ENCODE results near the gene PAX9. TPM values are rescaled to one million over a fixed set of nuclear protein-coding genes. Genes with fewer than 3 reads are reported as not detected.

PAX9 gene
- total and polyA plus RNA-seq, 9 of the 15 experiments (the other 6 are each of a cell fraction or from before 2014, with no cell fraction given) = 0.87 to 2.4 (median 1.3) TPM

GRCh38 chr14:36666416-36667206 lies 5.0 kb downstream of the PAX9 start:
- H3K4me2 ChIP-seq (ENCODE audit: insufficient read depth, low read length) = no peak overlapping the region
- no peaks in the 10 kb centered on the region for H3K27me3 ChIP-seq (ENCODE audit: control insufficient read depth in 2 of 2, insufficient read depth in 2 of 2, low read length in 2 of 2)
- no peaks in the 10 kb centered on the region for H3K9me1 ChIP-seq (ENCODE audit: control insufficient read depth, insufficient read depth, low read length)
- in situ Hi-C loops (cut with MboI) (no loop called here), intact Hi-C loops (cut with micrococcal nuclease) (loop anchor here (10.0 kb wide), 1 partner anchor 98 kb away; no protein-coding TSS in a partner anchor)
- peaks cover 0 to 15% of the 10 kb centered on the region in 2 experiments; a peak in 2 of 5 replicates for H3K4me1 ChIP-seq (replicated peaks in 1 of 2; ENCODE audit: control insufficient read depth in 2 of 2, insufficient read depth in 2 of 2, low read length in 2 of 2)
- BruUV-seq (replicated peaks) = no TSS peak
- peaks cover 6% of the 10 kb centered on the region; the same call in 2 of the 3 replicates for H3K79me2 ChIP-seq (ENCODE audit: control insufficient read depth, insufficient read depth, low read length)
- no peak for DNase-seq (ENCODE audit: extremely low read depth in 1 of 4, low spot score in 3 of 4)
- ChIA-PET CTCF (ENCODE audit: low intra/inter-chr PET ratio) (no interaction called here), POLR2A (interaction anchor here (1.5 kb wide), 1 partner anchor 9 kb away, joined by 4 read pairs; no protein-coding TSS in a partner anchor)
- no peak overlapping the region for H3K27ac ChIP-seq (ENCODE audit: extremely low read depth, low read depth, low read length)
- TF ChIP-seq CUX1 (CRISPR knock-in tag; IDR thresholded peaks at IDR 0.05) (no peak), ZNF175 (CRISPR knock-in tag; IDR thresholded peaks at IDR 0.05; ENCODE audit: low read depth) (no peak), DPF2 (IDR thresholded peaks at IDR 0.05) (no peak), EZH2 (IDR thresholded peaks at IDR 0.05; ENCODE audit: borderline replicate concordance, low read depth, low read length) (no peak)
- H3K9ac ChIP-seq (ENCODE audit: insufficient read depth in 1 of 2, low read depth in 2 of 2, low read length in 2 of 2) = no peak overlapping the region
- no peak for FAIRE-seq
- no peak for ATAC-seq
- H3K4me3 ChIP-seq = no peak overlapping the region
- H2AFZ ChIP-seq (ENCODE audit: low read depth, low read length) = no peak overlapping the region
- peaks cover 13% of the 10 kb centered on the region for H3K36me3 ChIP-seq (ENCODE audit: control insufficient read depth, insufficient read depth, low read length)
- 93% methylated on average over 10 of the region's 68 CpGs for WGBS (ENCODE audit: insufficient coverage, low coverage, missing lambda C conversion rate)
- H3K9me3 ChIP-seq (replicated peaks; ENCODE audit: control insufficient read depth, insufficient read depth, low read depth, low read length) = no peaks in the 10 kb centered on the region; the same call in 1 of the 2 replicates
- H4K20me1 ChIP-seq (replicated peaks; ENCODE audit: control insufficient read depth, insufficient read depth, low read length) = no peaks in the 10 kb centered on the region

All from K562 (cell line).